ENCODE measurements around the gene WDR13.

Gene WDR13

DNA sequence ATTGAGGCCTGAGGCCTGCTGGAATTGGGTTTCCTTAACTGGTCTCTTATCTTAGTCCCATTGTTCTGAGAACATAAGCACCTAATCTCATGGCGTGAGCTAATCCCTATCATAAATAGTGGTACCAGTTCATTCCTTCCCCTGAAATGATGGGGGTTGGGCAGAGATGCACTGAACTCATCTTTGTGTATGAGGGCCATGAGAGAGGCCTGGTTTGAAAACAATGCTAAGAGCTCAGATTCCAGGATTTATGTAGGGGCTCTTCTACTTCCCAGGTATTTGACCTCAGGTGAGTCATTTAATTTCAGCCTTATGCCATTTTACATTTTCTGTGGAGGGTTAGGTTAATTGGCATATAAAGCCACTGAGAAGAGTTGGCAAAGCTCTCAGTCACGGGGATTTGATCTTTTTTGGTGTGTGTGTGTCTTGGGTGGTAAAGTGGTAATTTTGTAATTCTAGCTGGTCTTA lies 18.6 kb upstream of the WDR13 start:
- Mint-ChIP-seq H3K36me3 (ENCODE audit: insufficient read depth) (peaks cover 48% of the 10 kb centered on the region), H3K4me1 (peaks cover 16% of the 10 kb centered on the region), H3K9me3 (no peaks in the 10 kb centered on the region), H3K27ac (ENCODE audit: low read depth) (peak overlapping the region; percentile 9), H3K27me3 (no peaks in the 10 kb centered on the region), H3K4me3 (no peak overlapping the region)
- DNase-seq (ENCODE audit: low spot score in 2 of 2) (no peak), ATAC-seq (replicated peaks; ENCODE audit: extremely low read depth, poor library complexity, severe bottlenecking) (no peak)

- Mint-ChIP-seq H3K4me1 (peaks cover 16% of the 10 kb centered on the region), H3K27me3 (no peaks in the 10 kb centered on the region), H3K4me3 (no peak overlapping the region), H3K27ac (ENCODE audit: low read depth) (peak overlapping the region; percentile 9), H3K9me3 (no peaks in the 10 kb centered on the region), H3K36me3 (ENCODE audit: insufficient read depth) (peaks cover 42% of the 10 kb centered on the region)
- DNase-seq (ENCODE audit: low spot score in 2 of 2) (no peak), ATAC-seq (replicated peaks; ENCODE audit: extremely low read depth, poor library complexity, severe bottlenecking) (no peak)
These were observed 18.0 kb upstream of the WDR13 start for GRCh38 chrX:48579259-48579658.

- peaks cover 6% of the 10 kb centered on the region for H3K4me1 Mint-ChIP-seq
- ATAC-seq (replicated peaks; ENCODE audit: extremely low read depth, poor library complexity, severe bottlenecking) (no peak), DNase-seq (ENCODE audit: low spot score in 2 of 2) (no peak)
- peak overlapping the region; percentile 19 for H3K27ac Mint-ChIP-seq (ENCODE audit: low read depth)
- H3K36me3 Mint-ChIP-seq (ENCODE audit: insufficient read depth): peaks cover 30% of the 10 kb centered on the region
- H3K4me3 Mint-ChIP-seq: no peak overlapping the region
- no peaks in the 10 kb centered on the region for H3K27me3 Mint-ChIP-seq
- no peaks in the 10 kb centered on the region for H3K9me3 Mint-ChIP-seq
These were observed 16.6 kb upstream of the WDR13 start for GRCh38 chrX:48580662-48581061.

- Mint-ChIP-seq H3K4me1 (no peaks in the 10 kb centered on the region), H3K9me3 (no peaks in the 10 kb centered on the region), H3K4me3 (no peak overlapping the region), H3K27me3 (no peaks in the 10 kb centered on the region), H3K36me3 (ENCODE audit: insufficient read depth) (peaks cover 1% of the 10 kb centered on the region), H3K27ac (ENCODE audit: low read depth) (no peak overlapping the region)
- DNase-seq (ENCODE audit: low spot score in 2 of 2) (no peak), ATAC-seq (replicated peaks; ENCODE audit: extremely low read depth, poor library complexity, severe bottlenecking) (no peak)
These were observed 12.6 kb upstream of the WDR13 start for GRCh38 chrX:48584698-48585097.

- Mint-ChIP-seq H3K4me3 (no peak overlapping the region), H3K9me3 (no peaks in the 10 kb centered on the region), H3K27ac (ENCODE audit: low read depth) (no peak overlapping the region), H3K4me1 (no peaks in the 10 kb centered on the region), H3K36me3 (ENCODE audit: insufficient read depth) (no peaks in the 10 kb centered on the region), H3K27me3 (no peaks in the 10 kb centered on the region)
- ATAC-seq (replicated peaks; ENCODE audit: extremely low read depth, poor library complexity, severe bottlenecking) (no peak), DNase-seq (ENCODE audit: low spot score in 2 of 2) (no peak)
These were observed 7.7 kb upstream of the WDR13 start for GRCh38 chrX:48589482-48590162.

GRCh38 chrX:48590203-48591103 lies 6.8 kb upstream of the WDR13 start:
- Mint-ChIP-seq H3K4me1 (no peaks in the 10 kb centered on the region), H3K9me3 (no peaks in the 10 kb centered on the region), H3K27me3 (no peaks in the 10 kb centered on the region), H3K27ac (ENCODE audit: low read depth) (no peak overlapping the region), H3K4me3 (no peak overlapping the region), H3K36me3 (ENCODE audit: insufficient read depth) (no peaks in the 10 kb centered on the region)
- DNase-seq (ENCODE audit: low spot score in 2 of 2) (no peak), ATAC-seq (replicated peaks; ENCODE audit: extremely low read depth, poor library complexity, severe bottlenecking) (no peak)

- Mint-ChIP-seq H3K9me3 (no peaks in the 10 kb centered on the region), H3K4me1 (no peaks in the 10 kb centered on the region), H3K27me3 (no peaks in the 10 kb centered on the region), H3K4me3 (no peak overlapping the region), H3K36me3 (ENCODE audit: insufficient read depth) (no peaks in the 10 kb centered on the region), H3K27ac (ENCODE audit: low read depth) (no peak overlapping the region)
- DNase-seq (ENCODE audit: low spot score in 2 of 2): no peak
- no peak for ATAC-seq (replicated peaks; ENCODE audit: extremely low read depth, poor library complexity, severe bottlenecking)
These were observed 6.0 kb upstream of the WDR13 start for GRCh38 chrX:48591255-48591791.

GRCh38 chrX:48592971-48593370 lies 4.3 kb upstream of the WDR13 start:
- peaks cover 8% of the 10 kb centered on the region for H3K4me1 Mint-ChIP-seq
- H3K9me3 Mint-ChIP-seq: no peaks in the 10 kb centered on the region
- H3K27me3 Mint-ChIP-seq: no peaks in the 10 kb centered on the region
- no peak overlapping the region for H3K27ac Mint-ChIP-seq (ENCODE audit: low read depth)
- ATAC-seq (replicated peaks; ENCODE audit: extremely low read depth, poor library complexity, severe bottlenecking): no peak
- peaks cover 9% of the 10 kb centered on the region for H3K36me3 Mint-ChIP-seq (ENCODE audit: insufficient read depth)
- DNase-seq (ENCODE audit: low spot score in 2 of 2): no peak
- H3K4me3 Mint-ChIP-seq: no peak overlapping the region

DNA sequence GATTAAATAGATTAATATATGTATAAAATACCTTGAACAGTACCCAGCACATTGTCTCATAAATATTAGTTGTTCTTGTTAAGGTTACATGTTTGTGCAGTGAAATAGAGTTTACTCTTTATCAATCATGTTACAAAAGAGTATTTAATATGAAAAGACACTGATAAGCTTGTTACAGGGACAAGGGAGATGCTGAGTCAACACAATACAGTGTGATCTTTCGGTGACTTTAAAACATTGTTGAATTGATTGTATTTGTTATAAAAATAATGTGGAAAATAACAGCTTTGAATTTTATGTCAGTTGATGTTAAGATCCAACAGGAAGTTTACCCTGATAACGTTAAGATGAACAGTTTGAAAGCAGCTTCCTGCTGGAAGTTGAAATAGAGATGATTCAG lies 1.4 kb upstream of the WDR13 start:
- Mint-ChIP-seq H3K4me3 (no peak overlapping the region), H3K36me3 (ENCODE audit: insufficient read depth) (peaks cover 17% of the 10 kb centered on the region), H3K27me3 (no peaks in the 10 kb centered on the region), H3K4me1 (peaks cover 17% of the 10 kb centered on the region), H3K9me3 (no peaks in the 10 kb centered on the region), H3K27ac (ENCODE audit: low read depth) (no peak overlapping the region)
- no peak for ATAC-seq (replicated peaks; ENCODE audit: extremely low read depth, poor library complexity, severe bottlenecking)
- DNase-seq (ENCODE audit: low spot score in 2 of 2): no peak

- peaks cover 17% of the 10 kb centered on the region for H3K4me1 Mint-ChIP-seq
- peak overlapping the region; percentile 99 for H3K27ac Mint-ChIP-seq (ENCODE audit: low read depth)
- peak overlapping the region; percentile 96 for H3K4me3 Mint-ChIP-seq
- no peak for ATAC-seq (replicated peaks; ENCODE audit: extremely low read depth, poor library complexity, severe bottlenecking)
- no peaks in the 10 kb centered on the region for H3K27me3 Mint-ChIP-seq
- no peaks in the 10 kb centered on the region for H3K9me3 Mint-ChIP-seq
- H3K36me3 Mint-ChIP-seq (ENCODE audit: insufficient read depth): peaks cover 22% of the 10 kb centered on the region
- no peak for DNase-seq (ENCODE audit: low spot score in 2 of 2)
These were observed 1.3 kb downstream of the WDR13 start for GRCh38 chrX:48598614-48599013.

DNA sequence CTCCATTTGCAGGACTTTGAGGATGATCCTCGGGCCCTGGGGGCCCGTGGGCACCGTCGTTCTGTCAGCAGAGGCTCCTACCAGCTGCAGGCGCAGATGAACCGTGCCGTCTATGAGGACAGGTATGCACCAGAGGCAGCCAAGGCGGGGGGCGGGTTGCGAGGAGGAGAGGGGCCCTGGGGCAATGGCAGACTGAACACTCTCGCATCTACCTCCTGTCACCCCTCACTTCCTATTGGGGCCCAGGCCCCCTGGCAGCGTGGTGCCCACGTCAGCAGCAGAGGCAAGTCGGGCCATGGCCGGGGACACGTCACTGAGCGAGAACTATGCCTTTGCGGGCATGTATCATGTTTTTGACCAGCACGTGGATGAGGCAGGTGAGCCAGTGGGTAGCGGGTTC lies 2.0 kb downstream of the WDR13 start:
- H3K9me3 Mint-ChIP-seq: no peaks in the 10 kb centered on the region
- H3K27ac Mint-ChIP-seq (ENCODE audit: low read depth): no peak overlapping the region
- DNase-seq (ENCODE audit: low spot score in 2 of 2) (no peak), ATAC-seq (replicated peaks; ENCODE audit: extremely low read depth, poor library complexity, severe bottlenecking) (no peak)
- peaks cover 17% of the 10 kb centered on the region for H3K4me1 Mint-ChIP-seq
- peaks cover 22% of the 10 kb centered on the region for H3K36me3 Mint-ChIP-seq (ENCODE audit: insufficient read depth)
- H3K27me3 Mint-ChIP-seq: no peaks in the 10 kb centered on the region
- H3K4me3 Mint-ChIP-seq: no peak overlapping the region

- Mint-ChIP-seq H3K27ac (ENCODE audit: low read depth) (no peak overlapping the region), H3K4me3 (no peak overlapping the region), H3K36me3 (ENCODE audit: insufficient read depth) (peaks cover 22% of the 10 kb centered on the region), H3K4me1 (peaks cover 17% of the 10 kb centered on the region), H3K27me3 (no peaks in the 10 kb centered on the region), H3K9me3 (no peaks in the 10 kb centered on the region)
- DNase-seq (ENCODE audit: low spot score in 2 of 2): no peak
- no peak for ATAC-seq (replicated peaks; ENCODE audit: extremely low read depth, poor library complexity, severe bottlenecking)
These were observed 2.9 kb downstream of the WDR13 start for GRCh38 chrX:48600226-48600625.

All from central memory CD8-positive, alpha-beta T cell (primary cell).